NCI-H1436 treated with DMSO at 0.1 percent for 48 hours (cell line): ENCODE measurements around the gene CEP164.

Source experiments
- DNase-seq: peaks from one replicate; lab custom pipeline; 2025; lab: John Stamatoyannopoulos, UW

The CEP164 gene

DNA sequence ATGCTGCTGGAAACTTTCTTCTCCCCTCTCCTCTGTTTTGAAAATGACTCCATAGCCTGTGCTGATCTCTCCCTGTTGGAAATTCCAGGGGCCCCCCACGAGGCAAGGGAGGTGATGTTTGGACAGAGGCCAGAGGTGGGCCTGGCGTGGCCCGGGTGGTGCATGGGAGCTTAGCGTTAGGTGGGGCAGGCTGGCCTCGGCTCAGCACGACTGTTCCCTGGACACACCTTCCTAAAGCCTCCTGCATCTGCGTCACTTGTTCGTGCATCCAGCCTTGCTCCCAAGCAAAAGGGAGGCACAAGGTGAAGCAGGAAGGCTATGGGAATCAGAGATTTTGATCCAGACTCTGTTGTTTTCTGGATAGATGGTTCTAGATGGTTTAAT lies 135.2 kb downstream of the CEP164 start:
- DNase-seq, result no peak
